ENCODE measurements around the gene NPAS3.

Gene NPAS3

GRCh38 chr14:33528655-33529054, 590.0 kb downstream of the NPAS3 start:
- DNase-seq: no peak

DNA sequence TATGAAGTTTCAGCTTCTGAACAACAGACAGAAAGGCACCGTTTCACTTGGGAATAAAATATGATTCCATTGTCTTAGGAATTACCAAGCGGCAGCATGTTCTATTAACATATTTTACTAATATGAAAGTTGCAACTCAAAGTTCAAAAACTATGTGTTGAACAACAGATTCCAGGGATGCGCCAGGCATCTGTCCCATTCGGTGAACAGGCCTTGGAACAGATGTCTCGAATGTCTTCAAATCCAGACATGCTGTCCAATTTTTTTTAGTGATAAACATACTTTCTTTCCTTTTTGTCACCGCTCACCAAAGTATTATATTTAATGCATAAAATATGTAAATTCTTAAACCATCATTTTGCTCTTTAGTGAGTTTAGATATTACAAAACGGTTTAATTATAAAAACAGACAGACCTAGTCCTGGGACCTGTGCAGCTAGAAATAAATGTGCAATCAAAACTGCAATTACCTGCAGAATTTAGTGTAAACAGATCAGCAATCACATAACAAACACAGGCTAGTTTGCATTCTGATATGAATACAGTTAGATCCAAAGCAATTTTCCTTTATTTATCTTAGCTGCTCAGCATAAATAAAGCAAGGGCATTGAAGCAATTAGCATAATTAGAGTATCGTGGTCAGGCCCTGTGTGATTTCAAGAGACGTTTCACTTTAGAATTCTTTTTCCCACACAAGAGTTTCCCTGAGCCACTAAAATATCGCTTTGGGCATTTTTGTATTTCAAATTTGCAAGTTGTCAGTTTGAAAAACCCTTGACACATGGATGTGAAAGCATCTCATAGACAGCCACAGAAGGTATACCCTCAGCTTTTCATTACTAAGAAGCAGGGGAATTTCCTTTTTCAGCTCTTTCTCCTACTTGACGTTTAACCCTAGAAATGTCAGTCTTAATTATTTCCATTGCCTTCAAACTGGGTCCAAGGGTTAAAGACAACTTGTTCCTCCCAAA, 591.4 kb downstream of the NPAS3 start:
- DNase-seq: no peak

- DNase-seq: no peak
Measured at GRCh38 chr14:33532553-33532952, 593.9 kb downstream of the NPAS3 start.

GRCh38 chr14:33534104-33534503, 595.4 kb downstream of the NPAS3 start:
- no peak for DNase-seq

GRCh38 chr14:33534632-33535031, 596.0 kb downstream of the NPAS3 start:
- DNase-seq: no peak

GRCh38 chr14:33539918-33540357, 601.3 kb downstream of the NPAS3 start:
- DNase-seq: no peak

DNA sequence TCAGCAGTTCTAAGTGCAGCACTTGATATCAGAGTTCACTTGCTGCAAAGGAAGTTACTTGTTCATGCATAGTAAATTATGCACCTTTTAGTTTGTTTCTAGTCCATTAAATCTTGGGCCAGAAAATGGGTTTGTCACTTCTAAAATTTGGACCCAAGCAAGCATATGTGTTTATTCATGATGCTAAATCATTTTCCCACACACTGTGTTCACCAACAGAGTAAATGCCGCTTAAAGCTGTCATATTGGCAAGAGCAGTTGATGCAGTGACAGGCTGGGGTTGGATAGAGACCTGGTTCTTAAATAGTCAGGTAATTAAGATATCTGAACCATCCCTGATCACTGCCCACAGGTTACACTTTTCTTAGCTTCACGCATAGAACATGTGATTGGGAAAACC, 602.5 kb downstream of the NPAS3 start:
- no peak for DNase-seq

DNA sequence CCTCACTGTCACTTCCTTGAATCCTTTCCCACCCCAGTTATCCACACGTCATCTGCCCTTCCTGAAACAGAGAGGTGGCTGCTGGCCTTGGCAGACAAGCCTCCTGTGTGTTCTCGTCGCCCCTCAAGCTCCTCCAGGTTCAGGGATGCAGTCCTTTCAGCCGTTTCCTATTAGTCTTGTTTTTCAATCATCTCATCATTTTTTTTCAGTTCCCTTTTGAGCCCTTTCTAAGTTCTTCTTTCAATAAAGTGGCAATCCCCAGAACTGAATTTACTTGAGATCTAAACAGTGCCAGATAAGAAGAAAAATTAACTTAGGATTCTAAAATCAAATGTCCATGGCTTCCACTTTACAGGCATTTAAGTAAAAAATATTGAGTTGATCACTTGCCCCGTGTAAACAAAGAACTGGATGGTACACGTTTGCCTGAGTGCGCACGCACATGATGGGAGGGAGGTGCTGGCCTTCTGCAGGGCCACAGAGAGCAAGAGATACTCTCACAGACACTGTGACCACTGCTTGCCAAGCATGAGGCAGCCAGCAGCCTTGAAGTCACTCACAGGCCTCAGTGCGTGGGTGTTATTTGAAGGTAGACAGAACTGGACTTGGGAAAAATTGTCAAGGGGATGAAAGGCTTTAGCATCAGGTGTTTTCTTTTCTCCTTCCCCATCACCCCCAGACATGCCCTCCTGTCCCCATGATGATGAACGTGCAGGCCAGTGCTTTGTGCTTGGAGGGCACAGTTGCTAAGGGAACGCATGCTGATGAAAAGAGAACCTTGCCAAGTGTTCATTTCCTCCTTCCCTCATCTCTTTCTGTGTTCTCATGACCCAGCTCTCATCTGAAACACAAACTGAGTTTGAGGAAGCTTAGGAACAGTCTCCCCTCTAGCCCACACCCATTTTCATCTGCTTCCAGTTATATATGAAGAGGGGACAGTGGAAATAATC, 603.9 kb downstream of the NPAS3 start:
- DNase-seq: no peak

- DNase-seq: no peak
Measured at GRCh38 chr14:33545696-33546095, 607.0 kb downstream of the NPAS3 start.

DNA sequence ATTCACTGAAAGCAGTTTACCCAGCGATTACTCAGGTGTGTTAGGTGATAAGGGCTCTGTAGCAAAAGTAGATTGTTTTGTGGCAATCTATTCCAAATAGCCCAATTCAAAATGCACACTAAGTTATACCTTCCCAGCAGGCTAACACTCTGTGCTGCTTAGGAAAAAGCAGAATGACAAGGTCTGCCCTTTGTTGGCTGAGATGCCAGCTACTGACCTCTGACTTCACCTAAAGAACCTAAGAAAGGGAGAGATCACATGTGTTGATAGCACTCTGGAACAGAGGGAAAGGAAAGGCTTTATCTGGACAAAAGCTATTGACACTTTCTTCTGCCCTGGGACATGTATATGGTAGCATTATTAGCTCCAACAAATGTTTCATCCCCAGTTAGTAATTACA, 609.9 kb downstream of the NPAS3 start:
- no peak for DNase-seq

GRCh38 chr14:33551963-33552362, 613.3 kb downstream of the NPAS3 start:
- no peak for DNase-seq

GRCh38 chr14:33553706-33554278, 615.1 kb downstream of the NPAS3 start:
- no peak for DNase-seq

- DNase-seq: no peak
Measured at GRCh38 chr14:33554988-33555387, 616.3 kb downstream of the NPAS3 start.

- no peak for DNase-seq
Measured at GRCh38 chr14:33555710-33556350, 617.2 kb downstream of the NPAS3 start.

DNA sequence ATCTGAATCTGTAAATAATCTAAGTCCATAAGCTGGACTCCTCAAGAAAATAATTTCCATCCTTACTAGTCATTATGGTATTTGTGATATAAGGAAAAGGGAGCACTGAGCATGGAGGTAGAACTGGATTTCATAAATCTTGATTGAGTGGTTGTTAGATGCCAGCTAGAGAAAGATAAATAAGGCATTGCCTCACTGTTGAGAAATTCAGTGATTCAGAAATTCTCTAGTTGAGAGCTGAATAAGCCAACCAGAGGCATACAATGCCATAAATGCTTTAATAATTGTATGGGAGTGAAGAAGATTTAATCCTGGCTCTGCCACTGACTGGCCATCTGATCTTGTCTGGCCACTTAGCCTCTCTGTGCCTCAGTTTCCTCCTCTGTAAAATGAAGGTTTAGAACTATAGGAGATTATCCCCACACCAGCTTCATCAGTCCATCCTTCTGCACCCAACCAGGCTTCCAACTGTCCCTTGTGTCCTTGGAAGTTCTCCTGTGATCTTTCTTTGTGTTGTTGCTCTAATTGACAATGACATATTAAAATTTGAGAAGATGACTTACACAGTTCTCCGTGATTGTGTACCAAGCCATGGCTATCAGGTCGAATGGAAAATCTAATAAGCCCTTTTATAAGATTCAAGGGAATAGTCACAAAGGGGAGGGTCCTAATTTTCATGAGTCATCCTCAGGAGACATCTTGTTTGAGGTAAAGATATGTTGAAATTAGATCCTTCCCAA, 617.9 kb downstream of the NPAS3 start:
- no peak for DNase-seq

DNA sequence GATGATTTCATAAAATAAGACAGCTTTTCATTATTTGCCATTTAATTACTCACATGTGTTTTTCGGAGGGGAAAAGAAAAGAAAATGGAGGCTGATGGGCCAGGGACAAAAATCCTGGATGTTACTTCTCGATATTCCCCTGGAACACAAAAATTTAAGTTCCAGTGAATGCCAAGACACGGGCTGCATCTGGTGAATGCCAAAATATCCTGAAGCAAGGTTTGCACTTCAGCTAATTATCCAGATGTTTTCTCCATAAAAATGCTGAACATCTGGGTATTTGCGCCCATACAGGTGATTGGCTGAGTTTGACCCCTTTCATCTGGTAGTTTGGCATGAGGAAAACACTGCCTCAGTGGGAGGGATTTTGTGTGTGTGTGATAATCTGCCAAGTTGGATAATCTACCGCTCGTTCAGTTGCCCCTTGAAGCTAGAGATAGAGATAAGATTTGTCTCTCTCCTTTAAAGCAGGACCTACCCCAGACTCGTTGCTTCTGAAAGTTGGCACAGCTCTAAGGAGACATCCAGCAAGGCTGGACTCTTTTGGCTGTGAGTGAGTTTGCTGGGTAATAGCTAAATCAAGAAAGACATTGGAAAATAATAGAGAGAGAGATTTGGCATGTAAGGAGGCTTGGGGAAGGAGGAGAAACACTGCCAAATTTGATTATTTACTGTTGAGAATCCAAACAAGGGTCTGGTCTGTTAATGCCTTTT, 622.2 kb downstream of the NPAS3 start:
- DNase-seq: no peak

DNA sequence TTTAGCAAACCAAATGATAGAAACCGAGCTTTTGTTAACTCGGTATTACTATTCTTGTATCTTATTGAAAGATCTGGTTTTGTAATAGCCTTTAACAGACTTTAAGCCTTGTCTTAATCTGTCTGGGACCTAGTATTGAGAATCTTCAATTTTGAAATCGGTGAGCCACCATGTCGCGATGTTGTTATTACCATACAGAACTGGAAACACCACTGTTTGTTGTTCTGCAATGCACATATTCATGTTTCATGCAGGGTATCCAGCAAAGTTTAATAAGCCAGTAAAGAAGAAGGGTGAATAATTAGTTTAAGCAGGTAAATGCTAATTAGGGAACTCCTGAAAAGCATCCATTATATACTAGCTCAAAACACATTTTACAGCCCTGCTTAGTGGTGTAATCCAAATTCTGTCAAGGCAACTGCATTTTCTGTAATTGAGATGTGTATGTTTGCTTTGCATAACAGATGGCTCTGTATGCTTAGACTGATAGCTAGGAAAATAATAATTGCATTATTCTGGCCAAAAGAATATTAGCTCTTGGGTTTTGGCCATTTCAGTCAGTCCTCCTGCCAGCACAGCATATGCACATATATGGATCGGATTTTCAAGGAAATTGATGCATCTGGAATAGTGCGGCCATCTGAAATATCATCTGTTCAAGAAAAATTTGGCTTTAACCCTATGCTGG, 623.0 kb downstream of the NPAS3 start:
- no peak for DNase-seq

DNA sequence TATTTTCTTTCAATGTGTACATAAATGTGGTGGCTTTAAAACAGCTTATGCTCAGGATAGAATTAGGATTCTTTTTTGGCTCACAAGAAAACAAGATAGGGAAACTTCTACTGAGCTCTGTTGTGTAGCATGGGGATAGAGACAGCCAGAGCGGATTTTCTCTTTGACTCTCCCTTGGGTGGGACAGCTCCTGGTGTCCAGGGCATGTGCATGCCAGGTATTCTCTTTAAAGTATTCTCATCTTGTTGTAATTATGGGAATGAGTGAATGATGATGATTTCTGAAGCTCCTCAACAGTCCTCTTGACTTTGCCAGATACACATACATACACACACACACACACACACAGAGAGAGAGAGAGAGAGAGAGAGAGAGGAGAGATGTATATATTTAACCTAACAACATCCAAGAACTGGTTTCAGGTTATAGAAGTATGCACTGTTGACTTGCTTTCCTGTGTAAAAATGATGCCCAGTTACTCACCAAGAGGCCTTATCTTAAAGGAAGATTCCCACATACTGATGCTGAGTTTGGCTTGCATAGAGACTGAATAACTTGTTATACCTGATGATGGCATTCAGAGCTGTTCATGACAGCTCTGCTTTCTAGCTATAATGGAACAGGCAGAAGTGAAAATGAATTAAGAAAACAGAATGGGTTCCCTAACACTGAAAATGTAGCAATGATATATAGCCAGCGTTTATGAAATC, 624.7 kb downstream of the NPAS3 start:
- DNase-seq: no peak

DNA sequence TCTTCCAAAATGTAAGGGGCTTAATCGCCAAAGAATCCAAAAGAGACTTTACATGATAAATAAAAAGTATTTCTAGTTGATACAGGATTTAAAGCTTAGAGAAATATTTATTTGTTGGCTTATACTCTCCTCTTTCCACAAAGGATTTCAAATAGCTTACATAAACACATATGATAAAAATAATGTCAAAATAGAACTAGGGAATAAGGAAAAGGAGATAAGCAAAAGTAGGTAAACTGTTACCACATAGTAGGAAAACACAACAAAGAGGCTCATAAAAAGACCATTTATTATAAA, 625.2 kb downstream of the NPAS3 start:
- DNase-seq: no peak
